Amygdala (tissue), 56 donors: Measurements from ENCODE around the gene NOL4L.
"Not testable (repeated sequence)": the region's sequence is repeated elsewhere in the genome, so short reads cannot be mapped to it uniquely, and the experiment has no call there.

ENCODE experiments used
- DNase-seq, 56 donors: peaks; one replicate each; lab custom pipeline; 2025; lab: John Stamatoyannopoulos, UW

Gene NOL4L

GRCh38 chr20:32598606-32599005, 13.5 kb upstream of the NOL4L start:
- DNase-seq: no peak

- no peak for DNase-seq
Measured at GRCh38 chr20:32597714-32598113, 12.6 kb upstream of the NOL4L start.

- DNase-seq: no peak
Measured at GRCh38 chr20:32596681-32597252, 11.6 kb upstream of the NOL4L start.

GRCh38 chr20:32595143-32595542, 10.0 kb upstream of the NOL4L start:
- no peak for DNase-seq

DNA sequence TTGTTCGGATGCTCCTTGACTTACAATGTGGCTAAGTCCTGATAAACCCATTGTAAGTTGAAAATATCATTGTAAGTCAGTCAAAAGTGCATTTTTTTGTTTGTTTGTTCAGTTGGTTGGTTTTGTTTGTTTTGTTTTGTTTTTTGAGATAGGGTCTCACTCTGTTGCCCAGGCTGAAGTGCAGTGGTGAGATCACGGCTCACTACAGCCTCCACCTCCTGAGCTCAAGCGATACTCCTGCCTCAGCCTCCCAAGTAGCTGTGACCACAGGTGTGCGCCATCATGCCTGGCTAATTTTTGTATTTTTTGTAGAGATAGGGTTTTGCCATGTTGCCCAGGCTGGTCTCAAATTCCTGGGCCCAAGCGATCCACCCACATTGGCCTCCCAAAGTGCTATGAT, 9.5 kb upstream of the NOL4L start:
- not testable (repeated sequence) for DNase-seq

DNA sequence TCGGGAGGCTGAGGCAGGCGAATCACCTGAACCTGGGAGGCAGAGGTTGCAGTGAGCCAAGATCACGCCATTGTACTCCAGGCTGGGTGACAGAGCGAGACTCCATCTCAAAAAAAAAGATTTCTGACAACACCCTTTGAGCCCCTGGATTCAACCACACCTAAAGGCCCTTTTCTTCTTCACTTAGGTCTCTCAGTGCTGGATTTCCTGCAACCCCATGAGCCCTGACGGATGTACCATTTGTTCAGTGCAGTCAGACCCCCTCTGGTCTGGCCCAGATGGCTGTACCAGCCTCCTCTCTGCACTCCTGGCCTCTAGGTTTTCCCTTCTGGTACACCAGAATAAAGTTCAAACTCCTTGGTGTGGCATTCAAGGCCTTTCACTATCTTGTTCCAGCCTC, 9.1 kb upstream of the NOL4L start:
- DNase-seq: no peak

GRCh38 chr20:32592616-32593015, 7.5 kb upstream of the NOL4L start:
- not testable (repeated sequence) for DNase-seq

- DNase-seq: no peak
Measured at GRCh38 chr20:32592022-32592421, 6.9 kb upstream of the NOL4L start.

DNA sequence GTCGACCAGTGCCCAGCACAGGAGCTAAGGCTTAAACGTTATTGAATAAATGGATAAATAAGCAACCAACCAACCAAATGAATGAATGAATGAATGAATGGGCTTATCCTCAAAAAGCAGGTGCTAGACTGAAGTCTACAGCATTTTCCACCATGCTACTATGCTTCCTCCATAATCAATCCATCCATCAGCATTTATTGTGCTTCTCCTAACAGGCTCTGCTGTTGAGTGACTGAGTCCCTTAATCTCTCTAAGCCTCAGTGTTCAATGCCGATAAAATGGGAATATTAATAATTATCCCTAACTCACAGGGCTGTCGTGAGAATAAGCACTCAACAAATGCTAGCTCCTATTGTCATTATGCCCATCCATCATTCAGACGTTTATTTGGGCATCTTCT, 4.6 kb upstream of the NOL4L start:
- DNase-seq: no peak

- no peak for DNase-seq
Measured at GRCh38 chr20:32589256-32589655, 4.1 kb upstream of the NOL4L start.

DNA sequence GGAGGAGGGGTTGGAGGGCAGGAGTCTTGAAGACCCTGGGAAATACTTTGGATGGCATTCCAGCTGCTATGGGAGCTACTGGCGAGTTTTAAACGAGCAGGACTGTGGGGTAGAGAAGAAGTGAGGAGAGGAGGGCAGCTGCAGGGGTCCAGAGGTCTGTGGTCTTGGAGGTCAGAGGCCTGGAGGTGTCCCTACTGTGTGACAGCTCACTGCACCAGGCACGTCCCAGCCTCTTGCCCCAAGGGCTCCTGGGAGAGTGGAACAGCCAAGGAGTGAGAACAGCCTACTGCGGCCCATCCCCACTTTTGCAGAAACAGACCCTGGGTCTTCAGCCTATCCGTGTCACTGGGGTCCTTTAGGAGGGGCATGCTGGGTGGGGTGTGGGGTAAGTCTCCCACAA, 2.9 kb upstream of the NOL4L start:
- DNase-seq: no peak

GRCh38 chr20:32586291-32586690, 1.2 kb upstream of the NOL4L start:
- no peak for DNase-seq

- DNase-seq: no peak
Measured at GRCh38 chr20:32585586-32586127, 524 bp upstream of the NOL4L start.

GRCh38 chr20:32583581-32584070, 1.5 kb downstream of the NOL4L start:
- peak in 5 of 56 donors; percentile 47 to 71 (median 57) for DNase-seq

DNA sequence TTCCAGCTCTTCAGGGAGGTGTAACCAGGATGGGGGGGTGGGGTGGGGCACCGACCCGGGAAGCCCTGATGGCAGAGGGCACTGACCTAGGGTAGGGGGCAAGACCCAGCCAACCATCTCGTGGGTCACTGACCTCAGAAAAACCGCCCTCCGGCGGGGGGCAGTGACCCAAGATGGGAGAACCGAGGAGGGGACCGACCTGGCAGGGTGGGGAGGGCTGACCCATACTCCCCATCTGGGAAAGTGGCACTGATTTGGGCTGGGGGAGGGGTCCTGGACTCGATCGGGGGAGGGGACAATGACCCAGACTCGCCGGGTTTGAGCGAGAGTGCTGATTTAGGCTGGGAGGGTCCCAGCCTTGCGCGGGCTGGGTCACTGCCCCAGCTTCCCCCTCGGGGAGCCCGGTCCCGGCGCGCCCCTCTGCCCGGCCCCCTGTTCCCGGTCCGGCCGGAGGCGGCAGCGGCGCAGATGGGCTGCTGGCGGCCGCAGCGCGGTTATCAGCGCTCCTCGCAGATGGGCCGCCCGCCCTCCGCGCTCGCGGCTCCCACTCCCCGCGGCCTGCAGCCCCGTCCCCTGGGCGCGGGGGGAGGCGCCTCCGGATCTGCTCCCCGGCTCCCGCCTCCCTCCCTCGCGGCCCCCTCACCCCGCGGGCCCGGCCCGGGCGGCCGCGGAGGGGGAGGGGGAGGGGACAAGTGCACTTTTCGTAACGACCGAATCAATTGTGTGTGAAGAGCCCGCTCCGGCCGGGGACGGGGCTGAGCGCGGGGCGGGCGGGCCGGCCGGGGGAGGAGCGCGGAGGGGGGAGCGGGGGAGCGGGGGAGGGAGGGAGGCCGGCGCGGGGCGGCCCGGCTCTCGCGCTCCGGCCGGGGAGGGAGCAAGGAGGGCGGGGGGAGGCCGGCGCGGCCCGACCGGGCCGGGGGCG, 2.2 kb downstream of the NOL4L start:
- peak in 17 of 56 donors; percentile 13 to 71 (median 32) for DNase-seq

DNA sequence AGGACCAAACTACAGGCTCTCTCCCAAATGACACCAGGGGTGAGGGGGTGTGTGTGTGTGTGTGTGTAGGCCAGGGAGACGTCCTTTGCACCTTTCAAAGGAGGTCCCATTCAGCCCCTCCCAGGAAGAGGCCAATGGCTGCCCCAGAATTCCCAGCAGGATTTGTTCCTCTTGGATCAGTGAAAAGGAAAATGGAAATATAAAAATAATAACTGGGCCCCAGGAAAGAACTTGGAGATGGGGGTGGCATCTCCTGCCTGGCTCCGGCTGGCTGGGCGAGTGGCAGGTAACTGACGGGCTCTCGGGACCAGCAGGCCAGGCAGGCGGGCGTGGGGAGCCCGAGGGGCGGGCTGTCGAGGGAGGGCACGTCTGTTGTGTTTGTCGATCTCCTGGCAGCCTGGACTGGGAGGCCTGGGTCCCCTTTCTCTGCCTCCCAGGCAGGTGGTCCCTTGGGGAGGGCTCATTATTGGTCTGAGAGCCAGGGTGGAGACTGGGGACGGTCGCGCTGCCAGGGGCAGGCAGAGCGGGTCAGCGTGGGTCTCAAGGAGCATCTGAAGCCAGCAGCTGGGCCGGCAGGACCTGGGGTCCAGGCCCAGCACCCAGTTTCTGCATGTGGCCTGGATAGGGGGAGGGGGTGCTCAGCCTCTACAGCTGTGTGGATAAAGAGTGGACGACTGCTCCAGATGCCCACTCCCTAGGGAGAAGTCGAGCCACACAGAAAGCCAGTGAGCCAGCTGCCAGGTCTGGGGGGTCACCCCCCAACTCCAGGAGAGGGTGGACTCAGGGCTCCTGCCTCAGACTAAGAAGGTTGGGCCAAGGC, 3.1 kb downstream of the NOL4L start:
- peak in 1 of 56 donors; percentile 32 for DNase-seq

DNA sequence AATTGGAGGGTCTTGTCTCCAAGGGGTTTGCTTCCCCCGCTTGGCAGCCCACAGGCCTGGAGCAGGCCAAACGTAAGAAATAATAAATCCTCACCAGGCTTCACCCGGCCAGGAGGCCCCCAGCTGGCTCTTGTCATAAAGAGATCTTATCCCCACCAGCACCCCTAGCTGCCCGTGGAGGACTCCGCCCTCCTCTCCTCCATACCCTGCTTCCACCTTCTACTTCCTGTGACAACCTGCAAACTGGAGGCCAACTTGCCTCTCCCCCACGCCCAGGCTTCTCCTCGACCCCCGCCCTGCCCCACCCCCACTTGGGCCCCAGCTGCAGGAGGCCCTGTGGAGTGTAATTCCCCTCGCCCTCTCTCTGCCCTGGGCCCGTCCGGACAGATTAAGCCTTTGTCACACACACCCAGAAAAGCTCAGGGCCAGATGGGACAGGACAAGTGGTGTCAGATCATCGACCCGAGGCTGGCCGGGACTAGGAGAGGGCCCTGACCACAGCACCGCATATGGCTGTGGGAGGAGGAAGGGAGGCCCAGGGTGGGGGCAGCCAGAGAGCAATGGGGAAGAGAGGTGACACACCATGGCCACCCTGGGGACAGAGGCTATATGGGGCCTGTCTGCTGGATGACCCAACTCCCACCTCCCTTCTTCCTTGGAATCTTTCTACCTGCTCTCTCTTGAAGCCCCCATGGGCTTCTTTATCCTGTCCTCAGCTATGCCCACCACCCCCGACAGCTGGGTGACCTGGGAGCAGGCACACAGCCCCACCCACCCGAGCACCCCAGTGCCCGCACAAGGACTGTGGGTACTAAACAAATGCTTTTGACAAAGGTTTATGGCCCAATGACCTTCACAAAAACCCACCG, 3.9 kb downstream of the NOL4L start:
- peak in 8 of 56 donors; percentile 9 to 24 (median 16) for DNase-seq

DNA sequence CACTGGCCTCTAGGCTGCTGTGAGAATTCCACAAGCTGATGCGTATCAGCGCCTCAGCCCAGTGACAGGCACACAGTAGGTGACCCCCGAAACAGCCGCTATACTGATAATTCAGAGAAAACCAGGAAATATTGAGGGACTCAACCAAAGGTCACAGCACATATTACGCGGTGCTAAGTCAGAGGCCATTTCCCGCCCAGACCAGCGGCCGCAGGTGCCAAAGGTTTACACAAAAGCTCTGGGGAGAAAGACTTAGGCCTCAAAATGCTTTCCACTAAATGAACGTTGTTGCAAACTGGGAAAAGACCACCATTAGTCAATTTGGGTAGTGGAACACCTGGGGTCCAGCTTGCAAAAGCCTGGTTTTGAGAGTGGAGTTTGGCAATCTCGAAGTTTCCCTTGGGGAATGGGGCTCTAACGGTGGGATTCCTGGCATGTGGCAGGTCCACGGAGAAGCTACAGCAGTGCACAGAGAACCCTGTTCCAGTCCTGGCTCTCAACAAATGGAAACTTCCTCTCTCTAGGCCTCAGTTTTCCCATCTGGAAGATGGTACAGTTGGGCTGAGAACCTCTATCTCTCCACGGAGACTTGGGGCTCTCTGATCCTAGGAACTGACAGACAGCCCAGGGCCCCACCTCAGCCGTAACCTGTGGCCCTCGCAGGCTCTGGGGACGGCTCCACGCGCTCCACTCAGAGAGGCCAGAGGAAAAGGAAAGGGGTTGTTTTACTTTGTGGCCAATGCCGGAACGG, 4.7 kb downstream of the NOL4L start:
- DNase-seq: no peak

- DNase-seq: no peak
Measured at GRCh38 chr20:32578840-32579390, 6.2 kb downstream of the NOL4L start.
